ENCODE data around the gene SLC29A4.
A peak's percentile ranks its signal among the peaks of the same experiment; 100 is the strongest.

SLC29A4 gene

DNA sequence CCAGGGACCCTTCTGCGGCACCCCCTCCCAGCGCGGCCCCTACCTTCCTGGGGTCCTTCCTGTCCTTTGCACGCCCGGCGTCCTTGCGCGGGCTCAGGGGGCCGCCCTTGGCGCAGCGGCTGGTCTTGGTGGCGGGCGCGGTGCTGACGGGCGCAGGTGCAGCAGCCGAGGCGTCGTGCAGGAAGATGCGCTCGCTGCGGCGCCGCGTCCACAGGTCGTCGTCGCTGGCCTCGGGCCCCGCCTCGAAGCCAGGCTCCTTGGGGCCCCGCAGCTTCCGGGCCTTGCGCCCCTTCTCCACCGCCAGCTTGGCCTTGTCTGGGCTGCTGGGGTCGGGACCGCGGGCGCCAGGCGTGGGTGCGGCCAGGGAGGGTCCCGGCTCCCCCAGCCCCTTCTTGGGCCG is 49.8 kb downstream of the SLC29A4 start:
- Histone ChIP-seq H3K27me3 (ENCODE audit: control insufficient read depth in 1 of 2, insufficient read depth in 1 of 2, low read length in 2 of 2) (no peaks in the 10 kb centered on the region), H3K18ac (ENCODE audit: low read depth in 1 of 2, low read length in 2 of 2) (no peak overlapping the region), H3K4me1 (ENCODE audit: control insufficient read depth, insufficient read depth, low read depth, low read length) (peaks cover 7% of the 10 kb centered on the region), H2AK5ac (ENCODE audit: low read length, severe bottlenecking) (no peak overlapping the region), H3K23ac (ENCODE audit: low read length in 2 of 2) (no peak overlapping the region), H2BK15ac (ENCODE audit: low read depth, poor library complexity, severe bottlenecking) (no peak overlapping the region), H3K4ac (ENCODE audit: low read depth in 1 of 2, low read length in 2 of 2) (no peak overlapping the region), H2AFZ (ENCODE audit: low read depth, low read length) (no peak overlapping the region), H3K36me3 (ENCODE audit: control insufficient read depth in 1 of 2, insufficient read depth in 2 of 2, low read depth in 1 of 2, low read length in 2 of 2) (peaks cover 52 to 54% of the 10 kb centered on the region in 2 experiments), H2BK12ac (ENCODE audit: low read length in 2 of 2) (no peak overlapping the region), H4K8ac (ENCODE audit: low read length) (peak overlapping the region; percentile 30), H3K9ac (ENCODE audit: low read length) (no peak overlapping the region), H3K9me3 (ENCODE audit: control insufficient read depth, low read length) (no peaks in the 10 kb centered on the region), H2BK120ac (ENCODE audit: low read depth, low read length) (no peak overlapping the region), H3K79me1 (replicated peaks; ENCODE audit: low read length, poor library complexity, severe bottlenecking) (peaks cover 45% of the 10 kb centered on the region), H3K4me3 (ENCODE audit: insufficient read depth in 1 of 2, low read depth in 1 of 2, low read length in 2 of 2) (no peak overlapping the region), H3K14ac (ENCODE audit: low read length in 2 of 2) (no peak overlapping the region), H4K91ac (ENCODE audit: low read length) (no peak overlapping the region), H3K4me2 (ENCODE audit: low read length, poor library complexity, severe bottlenecking) (no peak overlapping the region), H3K27ac (ENCODE audit: low read length, poor library complexity, severe bottlenecking) (no peak overlapping the region), H2BK5ac (ENCODE audit: low read depth, low read length, poor library complexity, severe bottlenecking) (no peak overlapping the region)
- no peak for DNase-seq
- 99% methylated on average over 39 of the region's 43 CpGs for WGBS

DNA sequence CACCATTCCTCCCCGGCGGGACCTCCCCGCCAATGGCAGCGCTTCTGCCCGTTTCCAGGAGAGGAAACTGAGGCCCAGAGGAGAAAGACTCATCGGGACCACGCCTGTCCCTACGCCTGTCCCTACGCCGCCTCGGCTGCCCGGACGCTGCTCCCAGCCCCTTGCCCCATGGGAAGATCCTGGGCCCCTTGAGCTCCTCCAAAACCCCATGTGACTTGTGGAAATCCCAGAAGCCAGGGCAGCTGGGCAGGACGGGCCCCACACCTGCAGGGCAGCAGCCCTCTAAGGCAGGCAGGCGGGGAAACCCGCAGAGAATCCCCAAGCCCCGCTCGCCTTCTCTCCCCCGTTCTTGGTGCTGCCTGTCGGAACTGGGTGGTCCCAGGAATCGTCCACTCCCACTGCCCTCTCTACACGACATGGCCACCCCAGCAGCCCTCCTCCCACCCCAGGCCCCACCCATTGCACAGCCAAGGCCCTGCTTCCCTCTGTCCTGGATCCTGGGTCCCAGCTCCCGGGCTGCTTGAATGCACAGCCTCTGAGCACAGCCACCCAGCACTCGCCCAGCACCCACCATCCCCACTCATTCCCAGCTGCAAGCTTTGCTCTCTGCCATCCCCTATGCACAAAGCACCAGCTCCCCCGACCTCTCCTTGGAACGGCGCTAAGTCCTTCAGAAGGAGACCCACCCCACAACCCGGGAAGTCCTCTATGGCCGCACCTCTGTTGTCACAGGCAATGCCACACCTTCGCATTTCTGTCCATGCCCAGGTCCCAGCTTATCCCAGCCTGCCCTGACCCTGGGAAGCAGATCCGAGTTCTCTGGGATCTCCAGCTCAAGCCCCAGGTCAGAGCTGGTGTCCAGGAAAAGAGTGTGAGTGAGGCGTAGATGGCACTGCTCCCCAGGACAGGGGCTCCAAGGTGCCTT is 50.6 kb downstream of the SLC29A4 start:
- H3K4ac ChIP-seq (ENCODE audit: low read depth in 1 of 2, low read length in 2 of 2), result no peak overlapping the region
- H3K4me2 ChIP-seq (ENCODE audit: low read length, poor library complexity, severe bottlenecking), result no peak overlapping the region
- no peaks in the 10 kb centered on the region for H3K9me3 ChIP-seq (ENCODE audit: control insufficient read depth, low read length)
- no peaks in the 10 kb centered on the region for H3K27me3 ChIP-seq (ENCODE audit: control insufficient read depth in 1 of 2, insufficient read depth in 1 of 2, low read length in 2 of 2)
- no peak overlapping the region for H3K23ac ChIP-seq (ENCODE audit: low read length in 2 of 2)
- peaks cover 52 to 59% of the 10 kb centered on the region in 2 experiments for H3K36me3 ChIP-seq (ENCODE audit: control insufficient read depth in 1 of 2, insufficient read depth in 2 of 2, low read depth in 1 of 2, low read length in 2 of 2)
- no peak overlapping the region for H3K27ac ChIP-seq (ENCODE audit: low read length, poor library complexity, severe bottlenecking)
- no peak overlapping the region for H3K14ac ChIP-seq (ENCODE audit: low read length in 2 of 2)
- no peak overlapping the region for H2BK12ac ChIP-seq (ENCODE audit: low read length in 2 of 2)
- no peak overlapping the region for H3K18ac ChIP-seq (ENCODE audit: low read depth in 1 of 2, low read length in 2 of 2)
- no peak overlapping the region for H3K4me3 ChIP-seq (ENCODE audit: insufficient read depth in 1 of 2, low read depth in 1 of 2, low read length in 2 of 2)
- H2AK5ac ChIP-seq (ENCODE audit: low read length, severe bottlenecking), result no peak overlapping the region
- no peak overlapping the region for H3K9ac ChIP-seq (ENCODE audit: low read length)
- no peak overlapping the region for H2BK120ac ChIP-seq (ENCODE audit: low read depth, low read length)
- no peak overlapping the region for H4K8ac ChIP-seq (ENCODE audit: low read length)
- DNase-seq, result no peak
- no peak overlapping the region for H2BK5ac ChIP-seq (ENCODE audit: low read depth, low read length, poor library complexity, severe bottlenecking)
- H2BK15ac ChIP-seq (ENCODE audit: low read depth, poor library complexity, severe bottlenecking), result no peak overlapping the region
- no peak overlapping the region for H2AFZ ChIP-seq (ENCODE audit: low read depth, low read length)
- no peak overlapping the region for H4K91ac ChIP-seq (ENCODE audit: low read length)
- peaks cover 7% of the 10 kb centered on the region for H3K4me1 ChIP-seq (ENCODE audit: control insufficient read depth, insufficient read depth, low read depth, low read length)
- 94% methylated on average over 32 of the region's 32 CpGs for WGBS
- H3K79me1 ChIP-seq (replicated peaks; ENCODE audit: low read length, poor library complexity, severe bottlenecking), result peaks cover 44% of the 10 kb centered on the region

DNA sequence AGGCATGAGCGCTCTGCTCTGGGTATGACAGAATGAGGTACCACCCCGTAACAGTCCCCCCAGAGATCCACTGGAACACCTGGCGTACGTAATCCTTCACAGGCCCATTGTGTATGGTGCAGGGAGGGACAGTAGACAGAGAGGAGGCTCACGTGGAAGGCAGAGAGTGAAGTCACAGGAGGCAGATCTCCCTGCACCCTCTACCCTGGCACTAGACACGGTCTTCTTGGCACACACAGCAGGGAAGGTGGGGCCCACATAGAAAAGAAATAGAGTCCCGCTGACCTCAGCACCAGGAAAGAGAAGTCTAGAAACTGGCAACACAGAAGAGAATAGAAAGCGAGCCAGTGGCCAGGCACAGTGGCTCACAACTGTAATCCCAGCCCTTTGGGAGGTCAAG is 51.9 kb downstream of the SLC29A4 start:
- 94% methylated on average over 7 of the region's 8 CpGs for WGBS

DNA sequence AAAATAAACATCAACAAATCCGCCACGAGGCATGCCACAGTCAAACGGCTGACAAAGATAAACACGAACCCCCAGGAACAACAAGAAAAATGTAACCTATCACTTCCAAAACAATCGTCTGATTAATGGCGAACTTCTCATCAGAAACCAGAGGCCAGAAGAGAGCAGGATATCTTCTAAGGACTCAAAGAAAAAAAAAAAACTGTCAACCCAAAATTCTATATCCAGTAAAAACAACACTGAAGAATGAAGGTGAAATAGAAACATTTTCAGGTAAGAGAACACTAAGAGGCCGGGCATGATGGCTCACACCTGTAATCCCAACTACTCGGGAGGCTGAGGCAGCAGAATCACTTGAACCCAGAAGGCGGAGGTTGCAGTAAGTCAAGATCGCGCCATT is 54.3 kb downstream of the SLC29A4 start:
- Histone ChIP-seq H2BK12ac (ENCODE audit: low read length in 2 of 2) (no peak overlapping the region), H3K4me1 (ENCODE audit: control insufficient read depth, insufficient read depth, low read depth, low read length) (peaks cover 6% of the 10 kb centered on the region), H2AFZ (ENCODE audit: low read depth, low read length) (no peak overlapping the region), H4K8ac (ENCODE audit: low read length) (no peak overlapping the region), H3K79me1 (replicated peaks; ENCODE audit: low read length, poor library complexity, severe bottlenecking) (peaks cover 43% of the 10 kb centered on the region), H3K4me3 (ENCODE audit: insufficient read depth in 1 of 2, low read depth in 1 of 2, low read length in 2 of 2) (no peak overlapping the region), H2BK5ac (ENCODE audit: low read depth, low read length, poor library complexity, severe bottlenecking) (no peak overlapping the region), H2BK15ac (ENCODE audit: low read depth, poor library complexity, severe bottlenecking) (no peak overlapping the region), H3K14ac (ENCODE audit: low read length in 2 of 2) (no peak overlapping the region), H3K4ac (ENCODE audit: low read depth in 1 of 2, low read length in 2 of 2) (no peak overlapping the region), H3K27ac (ENCODE audit: low read length, poor library complexity, severe bottlenecking) (no peak overlapping the region), H3K23ac (ENCODE audit: low read length in 2 of 2) (no peak overlapping the region), H2BK120ac (ENCODE audit: low read depth, low read length) (no peak overlapping the region), H3K27me3 (ENCODE audit: control insufficient read depth in 1 of 2, insufficient read depth in 1 of 2, low read length in 2 of 2) (no peaks in the 10 kb centered on the region), H3K9me3 (ENCODE audit: control insufficient read depth, low read length) (no peaks in the 10 kb centered on the region), H3K9ac (ENCODE audit: low read length) (no peak overlapping the region), H2AK5ac (ENCODE audit: low read length, severe bottlenecking) (no peak overlapping the region), H3K18ac (ENCODE audit: low read depth in 1 of 2, low read length in 2 of 2) (no peak overlapping the region), H3K36me3 (ENCODE audit: control insufficient read depth in 1 of 2, insufficient read depth in 2 of 2, low read depth in 1 of 2, low read length in 2 of 2) (peaks cover 55 to 65% of the 10 kb centered on the region in 2 experiments), H3K4me2 (ENCODE audit: low read length, poor library complexity, severe bottlenecking) (no peak overlapping the region), H4K91ac (ENCODE audit: low read length) (no peak overlapping the region)
- DNase-seq, result peak; percentile 17
- 80% methylated on average over 11 of the region's 11 CpGs for WGBS

More for the DNA sequence above, 51.9 kb downstream of the SLC29A4 start:
- Histone ChIP-seq H3K23ac (ENCODE audit: low read length in 2 of 2) (no peak overlapping the region), H2BK15ac (ENCODE audit: low read depth, poor library complexity, severe bottlenecking) (no peak overlapping the region), H4K8ac (ENCODE audit: low read length) (no peak overlapping the region), H3K79me1 (replicated peaks; ENCODE audit: low read length, poor library complexity, severe bottlenecking) (peaks cover 51% of the 10 kb centered on the region), H2BK5ac (ENCODE audit: low read depth, low read length, poor library complexity, severe bottlenecking) (no peak overlapping the region), H3K4me3 (ENCODE audit: insufficient read depth in 1 of 2, low read depth in 1 of 2, low read length in 2 of 2) (no peak overlapping the region), H2BK12ac (ENCODE audit: low read length in 2 of 2) (no peak overlapping the region), H2AFZ (ENCODE audit: low read depth, low read length) (no peak overlapping the region), H3K36me3 (ENCODE audit: control insufficient read depth in 1 of 2, insufficient read depth in 2 of 2, low read depth in 1 of 2, low read length in 2 of 2) (peaks cover 56 to 65% of the 10 kb centered on the region in 2 experiments), H3K4me2 (ENCODE audit: low read length, poor library complexity, severe bottlenecking) (no peak overlapping the region), H2AK5ac (ENCODE audit: low read length, severe bottlenecking) (no peak overlapping the region), H3K18ac (ENCODE audit: low read depth in 1 of 2, low read length in 2 of 2) (no peak overlapping the region), H3K27me3 (ENCODE audit: control insufficient read depth in 1 of 2, insufficient read depth in 1 of 2, low read length in 2 of 2) (no peaks in the 10 kb centered on the region), H3K14ac (ENCODE audit: low read length in 2 of 2) (no peak overlapping the region), H3K27ac (ENCODE audit: low read length, poor library complexity, severe bottlenecking) (no peak overlapping the region), H3K4ac (ENCODE audit: low read depth in 1 of 2, low read length in 2 of 2) (no peak overlapping the region), H4K91ac (ENCODE audit: low read length) (no peak overlapping the region), H2BK120ac (ENCODE audit: low read depth, low read length) (no peak overlapping the region), H3K9me3 (ENCODE audit: control insufficient read depth, low read length) (no peaks in the 10 kb centered on the region), H3K9ac (ENCODE audit: low read length) (no peak overlapping the region), H3K4me1 (ENCODE audit: control insufficient read depth, insufficient read depth, low read depth, low read length) (peaks cover 7% of the 10 kb centered on the region)
- DNase-seq, result no peak

Measured in mesenchymal stem cell (in vitro differentiated cells and primary cell).